K562 (cell line): Measurements from ENCODE around the gene ACSL5. TPM values are rescaled to one million over a fixed set of nuclear protein-coding genes. Genes with fewer than 3 reads are reported as not detected.

Source experiments
- ATAC-seq: fragments of 200-7000 bp; cut with Tn5 transposase; 3 replicates; pipeline ENCODE4 v1.9.1; 2020; ENCODE audit warnings: moderate library complexity
- BruUV-seq: library from RNA; stranded (reverse); fragments of 400-500 nt; replicated peaks from 2 replicates; lab custom pipeline; 2021; lab: Mats Ljungman, UMichigan
- CTCF ChIA-PET: fragments of 300-600 bp; formaldehyde crosslinking; extraction: SDS; loops from one replicate; lab custom pipeline; 2021; ENCODE audit warnings: low intra/inter-chr PET ratio; lab: Yijun Ruan, JAX
- POLR2A ChIA-PET: fragments of 300-600, 350-650 bp; sonication (Branson Sonifier 250); formaldehyde crosslinking; extraction: SDS; loops from one replicate; lab custom pipeline; 2021; ENCODE audit warnings: antibody characterized with exemption, inconsistent platforms; lab: Yijun Ruan, JAX
- DNase-seq, 4 experiments: peaks; one replicate each; pipeline versions ENCODE4 v3.0.0 to v3.0.0-alpha.2; 2011 to 2018; ENCODE audit warnings: low spot score in 3 of 4, mixed read lengths in 3 of 4; ENCODE audit errors: extremely low read depth in 1 of 4
- FAIRE-seq: peaks from 2 replicates; lab custom pipeline; 2011; peaks lifted over from hg19 to GRCh38; lab: Jason Lieb, UNC
- H2AFZ ChIP-seq: 2 replicates; pipeline ENCODE4 v1.6.0; 2011; ENCODE audit warnings: low read depth, low read length, control low read depth, inconsistent platforms
- H3K27ac ChIP-seq: fragments of 200-600 bp; 3 replicates; pipeline ENCODE4 v1.8.0; 2011; ENCODE audit warnings: low read depth, mild to moderate bottlenecking, control low read depth, inconsistent platforms, low read length, moderate library complexity, mixed read lengths; ENCODE audit errors: extremely low read depth
- H3K27me3 ChIP-seq, 2 experiments: fragments of 300-600 bp in 1 of 2; 2 replicates in 1 of 2; 3 replicates in 1 of 2; pipeline versions ENCODE4 v1.6.0 to v1.8.0; 2011; ENCODE audit warnings: inconsistent platforms in 2 of 2, low read length in 2 of 2, mild to moderate bottlenecking in 1 of 2, mixed read lengths in 1 of 2, moderate library complexity in 1 of 2; ENCODE audit not compliant: control insufficient read depth in 2 of 2, insufficient read depth in 2 of 2
- H3K36me3 ChIP-seq: fragments of 300-600 bp; 3 replicates; pipeline ENCODE4 v1.8.0; 2011; ENCODE audit warnings: mild to moderate bottlenecking, low read length, inconsistent platforms; ENCODE audit not compliant: control insufficient read depth, insufficient read depth
- H3K4me1 ChIP-seq, 2 experiments: fragments of 200-600 bp in 1 of 2; replicated peaks in 1 of 2; 2 replicates in 1 of 2; 3 replicates in 1 of 2; pipeline versions ENCODE4 v1.5.1 to v1.8.0; 2011; ENCODE audit warnings: inconsistent platforms in 2 of 2, low read length in 2 of 2, mild to moderate bottlenecking in 1 of 2, mixed read lengths in 1 of 2, moderate library complexity in 1 of 2; ENCODE audit not compliant: control insufficient read depth in 2 of 2, insufficient read depth in 2 of 2
- H3K4me2 ChIP-seq: 2 replicates; pipeline ENCODE4 v1.6.1; 2011; ENCODE audit warnings: low read length, control low read depth, inconsistent platforms, mixed read lengths; ENCODE audit not compliant: insufficient read depth
- H3K4me3 ChIP-seq: fragments of 200-600 bp; sonication (generic), shearing (Covaris generic); 2 replicates; pipeline ENCODE4 v1.5.1; 2016; ENCODE audit warnings: control low read depth, inconsistent platforms
- H3K79me2 ChIP-seq: fragments of 200-600 bp; 3 replicates; pipeline ENCODE4 v1.8.0; 2011; ENCODE audit warnings: low read length, inconsistent platforms; ENCODE audit not compliant: control insufficient read depth, insufficient read depth
- H3K9ac ChIP-seq, 2 experiments: 2 replicates each; pipeline versions ENCODE4 v1.6.0 to v1.6.1; 2011; ENCODE audit warnings: low read depth in 2 of 2, low read length in 2 of 2, control low read depth in 1 of 2, inconsistent platforms in 1 of 2, mild to moderate bottlenecking in 1 of 2, mixed read lengths in 1 of 2; ENCODE audit not compliant: insufficient read depth in 1 of 2
- H3K9me1 ChIP-seq: one replicate; pipeline ENCODE4 v1.6.0; 2011; ENCODE audit warnings: inconsistent platforms, mild to moderate bottlenecking, low read length, moderate library complexity; ENCODE audit not compliant: control insufficient read depth, insufficient read depth
- H3K9me3 ChIP-seq: replicated peaks from 2 replicates; pipeline ENCODE4 v1.5.1; 2011; ENCODE audit warnings: low read depth, low read length, inconsistent platforms; ENCODE audit not compliant: control insufficient read depth, insufficient read depth
- H4K20me1 ChIP-seq: replicated peaks from 2 replicates; pipeline ENCODE4 v1.6.1; 2011; ENCODE audit warnings: low read length, inconsistent platforms, mixed read lengths; ENCODE audit not compliant: control insufficient read depth, insufficient read depth
- ATF2 ChIP-seq: sonication (generic); formaldehyde crosslinking; IDR thresholded peaks from 2 replicates; pipeline ENCODE4 v1.8.1; 2022; ENCODE audit warnings: missing genetic modification reagents
- CCAR2 ChIP-seq: fragments of 200-400 bp; formaldehyde crosslinking; IDR thresholded peaks from 2 replicates; pipeline ENCODE4 v1.6.1; 2017; ENCODE audit warnings: mild to moderate bottlenecking, low read depth, low read length
- SMAD2 ChIP-seq: fragments of 150-350 bp; IDR thresholded peaks from 2 replicates; pipeline ENCODE4 v1.6.1; 2014; ENCODE audit warnings: low read depth, mild to moderate bottlenecking, low read length
- WGBS: fragments of 100-300 bp; shearing (Covaris generic); methylation state at CpG from one replicate; pipeline ENCODE4 v1.1.6; 2016; ENCODE audit warnings: low coverage, mixed read lengths; ENCODE audit not compliant: insufficient coverage; ENCODE audit errors: missing lambda C conversion rate; 5-methylcytosine and 5-hydroxymethylcytosine counted together
- in situ Hi-C: fragments of 300-500 bp; cut with MboI; formaldehyde crosslinking; loops from 4 replicates; pipeline ENCODE4 v1.15.0; 2018; ENCODE audit warnings: inconsistent platforms, mixed read lengths
- intact Hi-C: fragments of 100-400 bp; cut with micrococcal nuclease; formaldehyde crosslinking; loops from 2 replicates; pipeline ENCODE4 v1.14.2; 2022
- polyA plus RNA-seq, 8 experiments: library from polyadenylated mRNA; depleted of rRNA in 4 of 8; stranded (reverse) in 5 of 8; unstranded in 3 of 8; fragments of >200 nt; fragmentation: Nextera tagmentation in 2 of 8; fragmentation: Illumina TruSeq in 1 of 8; extraction: Ambion mirVana in 2 of 8; extraction: Trizol in 1 of 8; gene quantifications; 2 replicates each; pipeline versions ENCODE4 v1.2.1 to v1.2.3, GENCODE V29; 2011 to 2014; ENCODE audit warnings: inconsistent platforms in 1 of 8, missing spikeins in 1 of 8
- total RNA-seq, 7 experiments: library from RNA; depleted of rRNA in 6 of 7; stranded (reverse); fragments of >200 nt in 6 of 7; fragmentation: Illumina TruSeq in 2 of 7; extraction: Trizol in 2 of 7; gene quantifications; 2 replicates each; pipeline versions ENCODE4 v1.2.1 to v1.2.3, GENCODE V29; 2011 to 2021; ENCODE audit warnings: low replicate concordance in 1 of 7

ACSL5 gene
- total and polyA plus RNA-seq, 9 of the 15 experiments (the other 6 are each of a cell fraction or from before 2014, with no cell fraction given) = 0.19 to 1.4 (median 0.55) TPM

GRCh38 chr10:112332509-112333228, 41.2 kb upstream of the ACSL5 start (continued):
- no peak for TF ChIP-seq ATF2 (CRISPR knock-in tag)

GRCh38 chr10:112333452-112333851, 40.5 kb upstream of the ACSL5 start:
- DNase-seq = no peak
- Histone ChIP-seq H3K4me1 (peaks cover 0 to 10% of the 10 kb centered on the region in 2 experiments; a peak in 2 of 5 replicates), H3K9me1 (no peaks in the 10 kb centered on the region), H3K27ac (no peak overlapping the region), H3K79me2 (no peaks in the 10 kb centered on the region), H4K20me1 (no peaks in the 10 kb centered on the region), H3K4me2 (no peak overlapping the region), H3K36me3 (no peaks in the 10 kb centered on the region), H3K4me3 (no peak overlapping the region), H2AFZ (no peak overlapping the region), H3K27me3 (peaks cover 0 to 3% of the 10 kb centered on the region in 2 experiments; a peak in 1 of 5 replicates), H3K9me3 (no peaks in the 10 kb centered on the region), H3K9ac (no peak overlapping the region)
- FAIRE-seq = no peak
- no TSS peak for BruUV-seq
- POLR2A ChIA-PET = interaction anchor here (0.6 kb wide), 1 partner anchor 67 kb away, joined by 3 read pairs; no protein-coding TSS in a partner anchor
- no peak for ATAC-seq
- WGBS = 11% methylated on average over 4 of the region's 4 CpGs
- no peak for TF ChIP-seq CCAR2
- no peak for TF ChIP-seq SMAD2
- CTCF ChIA-PET = no interaction called here
- in situ Hi-C loops = loop anchor here (5.0 kb wide), 1 partner anchor 44 kb away; no protein-coding TSS in a partner anchor
- intact Hi-C loops = no loop called here
